ENCODE data around the gene WDR45B. TPM values are rescaled to one million over a fixed set of nuclear protein-coding genes. Genes with fewer than 3 reads are reported as not detected.

Gene WDR45B
- total and polyA plus RNA-seq, 2 experiments from 2014 or later, result 82.6 to 112 TPM

DNA sequence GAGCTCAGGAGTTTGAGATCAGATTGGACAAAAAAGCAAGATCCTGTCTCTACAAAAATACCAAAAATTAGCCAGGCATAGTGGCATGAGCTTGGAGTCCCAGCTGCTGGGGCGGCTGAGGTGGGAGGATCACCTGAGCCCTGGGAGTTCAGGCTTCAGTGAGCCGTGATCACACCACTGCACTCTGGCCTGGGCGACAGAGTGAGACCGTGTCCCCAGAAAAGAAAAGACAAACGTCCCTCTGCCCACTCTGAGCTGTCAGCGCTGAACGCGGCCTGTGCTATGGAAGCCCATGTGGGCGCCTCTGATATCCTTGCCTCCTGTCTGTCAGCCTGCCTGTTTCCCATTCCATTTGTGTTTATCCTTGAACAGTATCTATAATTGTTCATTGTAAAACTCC is 78.0 kb downstream of the WDR45B start:
- no peak overlapping the region for H2AFZ ChIP-seq
- H3K36me3 ChIP-seq (replicated peaks; ENCODE audit: insufficient read depth, low read depth), result no peaks in the 10 kb centered on the region
- WGBS (ENCODE audit: low lambda C conversion rate, missing lambda C conversion rate), result 96% methylated on average over 9 of the region's 9 CpGs
- H3K4me3 ChIP-seq, result no peak overlapping the region
- peaks cover 10% of the 10 kb centered on the region for H4K20me1 ChIP-seq (ENCODE audit: insufficient read depth, poor library complexity, severe bottlenecking)
- no peaks in the 10 kb centered on the region for H3K9me3 ChIP-seq (ENCODE audit: low read depth)
- no peak overlapping the region for H3K4me2 ChIP-seq
- no peaks in the 10 kb centered on the region for H3K27me3 ChIP-seq
- no peak for DNase-seq (ENCODE audit: low spot score)
- no peak for TF ChIP-seq EZH2phosphoT487 (IDR thresholded peaks at IDR 0.05; ENCODE audit: low read depth, severe bottlenecking, unreplicated experiment)
- TF ChIP-seq, protein P1, sequence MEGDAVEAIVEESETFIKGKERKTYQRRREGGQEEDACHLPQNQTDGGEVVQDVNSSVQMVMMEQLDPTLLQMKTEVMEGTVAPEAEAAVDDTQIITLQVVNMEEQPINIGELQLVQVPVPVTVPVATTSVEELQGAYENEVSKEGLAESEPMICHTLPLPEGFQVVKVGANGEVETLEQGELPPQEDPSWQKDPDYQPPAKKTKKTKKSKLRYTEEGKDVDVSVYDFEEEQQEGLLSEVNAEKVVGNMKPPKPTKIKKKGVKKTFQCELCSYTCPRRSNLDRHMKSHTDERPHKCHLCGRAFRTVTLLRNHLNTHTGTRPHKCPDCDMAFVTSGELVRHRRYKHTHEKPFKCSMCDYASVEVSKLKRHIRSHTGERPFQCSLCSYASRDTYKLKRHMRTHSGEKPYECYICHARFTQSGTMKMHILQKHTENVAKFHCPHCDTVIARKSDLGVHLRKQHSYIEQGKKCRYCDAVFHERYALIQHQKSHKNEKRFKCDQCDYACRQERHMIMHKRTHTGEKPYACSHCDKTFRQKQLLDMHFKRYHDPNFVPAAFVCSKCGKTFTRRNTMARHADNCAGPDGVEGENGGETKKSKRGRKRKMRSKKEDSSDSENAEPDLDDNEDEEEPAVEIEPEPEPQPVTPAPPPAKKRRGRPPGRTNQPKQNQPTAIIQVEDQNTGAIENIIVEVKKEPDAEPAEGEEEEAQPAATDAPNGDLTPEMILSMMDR (IDR thresholded peaks at IDR 0.05; ENCODE audit: poor library complexity), result no peak
- no peak for TF ChIP-seq EZH2 (IDR thresholded peaks at IDR 0.05; ENCODE audit: borderline replicate concordance)
- peaks cover 84% of the 10 kb centered on the region for H3K79me2 ChIP-seq
- no peak overlapping the region for H3K27ac ChIP-seq
- no peaks in the 10 kb centered on the region for H3K9me2 ChIP-seq (replicated peaks; ENCODE audit: insufficient read depth)
- H3K4me1 ChIP-seq (ENCODE audit: insufficient read depth), result peaks cover 33% of the 10 kb centered on the region

- H3K36me3 ChIP-seq (replicated peaks; ENCODE audit: insufficient read depth, low read depth), result no peaks in the 10 kb centered on the region
- no peak for DNase-seq (ENCODE audit: low spot score)
- H3K9me3 ChIP-seq (ENCODE audit: low read depth), result no peaks in the 10 kb centered on the region
- peaks cover 16% of the 10 kb centered on the region for H4K20me1 ChIP-seq (ENCODE audit: insufficient read depth, poor library complexity, severe bottlenecking)
- H3K79me2 ChIP-seq, result peaks cover 85% of the 10 kb centered on the region
- 98% methylated on average over 11 of the region's 11 CpGs for WGBS (ENCODE audit: low lambda C conversion rate, missing lambda C conversion rate)
- no peak overlapping the region for H2AFZ ChIP-seq
- no peak overlapping the region for H3K4me3 ChIP-seq
- H3K9me2 ChIP-seq (replicated peaks; ENCODE audit: insufficient read depth), result no peaks in the 10 kb centered on the region
- no peak overlapping the region for H3K4me2 ChIP-seq
- H3K27ac ChIP-seq, result peak overlapping the region; percentile 81
- no peaks in the 10 kb centered on the region for H3K27me3 ChIP-seq
- TF ChIP-seq EZH2 (IDR thresholded peaks at IDR 0.05; ENCODE audit: borderline replicate concordance) (no peak), EZH2phosphoT487 (IDR thresholded peaks at IDR 0.05; ENCODE audit: low read depth, severe bottlenecking, unreplicated experiment) (no peak)
- TF ChIP-seq, protein P1 (IDR thresholded peaks at IDR 0.05; ENCODE audit: poor library complexity), result no peak
- H3K4me1 ChIP-seq (ENCODE audit: insufficient read depth), result peaks cover 33% of the 10 kb centered on the region
These were observed 78.6 kb downstream of the WDR45B start for GRCh38 chr17:82569621-82570020.

DNA sequence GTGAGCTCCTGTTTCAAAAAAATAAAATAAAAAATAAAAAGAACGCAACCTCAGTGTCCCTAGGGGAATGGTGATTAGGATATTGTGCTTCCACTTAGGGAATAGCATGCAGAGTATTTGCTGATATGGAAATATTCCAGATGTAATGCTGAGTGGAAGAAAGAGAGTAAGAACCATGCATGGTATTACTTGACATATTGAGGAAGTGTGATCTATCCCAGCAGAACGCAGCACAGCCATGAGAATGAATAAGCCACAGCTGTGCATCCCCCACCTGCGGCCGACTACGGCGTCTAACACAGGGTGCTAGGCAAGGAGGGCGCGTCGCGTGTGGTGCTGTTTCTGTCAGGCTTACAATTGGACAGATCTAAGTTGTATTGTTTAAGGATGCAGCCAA is 79.2 kb downstream of the WDR45B start:
- Histone ChIP-seq H3K27ac (peak overlapping the region; percentile 81), H3K4me3 (no peak overlapping the region), H4K20me1 (ENCODE audit: insufficient read depth, poor library complexity, severe bottlenecking) (peaks cover 16% of the 10 kb centered on the region), H3K9me2 (replicated peaks; ENCODE audit: insufficient read depth) (no peaks in the 10 kb centered on the region), H3K27me3 (no peaks in the 10 kb centered on the region), H3K9me3 (ENCODE audit: low read depth) (no peaks in the 10 kb centered on the region), H2AFZ (no peak overlapping the region), H3K4me2 (peak overlapping the region; percentile 46), H3K36me3 (replicated peaks; ENCODE audit: insufficient read depth, low read depth) (no peaks in the 10 kb centered on the region), H3K79me2 (peaks cover 88% of the 10 kb centered on the region), H3K4me1 (ENCODE audit: insufficient read depth) (peaks cover 33% of the 10 kb centered on the region)
- DNase-seq (ENCODE audit: low spot score), result no peak
- WGBS (ENCODE audit: low lambda C conversion rate, missing lambda C conversion rate), result 93% methylated on average over 10 of the region's 10 CpGs
- TF ChIP-seq EZH2phosphoT487 (IDR thresholded peaks at IDR 0.05; ENCODE audit: low read depth, severe bottlenecking, unreplicated experiment), result no peak
- TF ChIP-seq, protein P1 (IDR thresholded peaks at IDR 0.05; ENCODE audit: poor library complexity), result no peak
- no peak for TF ChIP-seq EZH2 (IDR thresholded peaks at IDR 0.05; ENCODE audit: borderline replicate concordance)

DNA sequence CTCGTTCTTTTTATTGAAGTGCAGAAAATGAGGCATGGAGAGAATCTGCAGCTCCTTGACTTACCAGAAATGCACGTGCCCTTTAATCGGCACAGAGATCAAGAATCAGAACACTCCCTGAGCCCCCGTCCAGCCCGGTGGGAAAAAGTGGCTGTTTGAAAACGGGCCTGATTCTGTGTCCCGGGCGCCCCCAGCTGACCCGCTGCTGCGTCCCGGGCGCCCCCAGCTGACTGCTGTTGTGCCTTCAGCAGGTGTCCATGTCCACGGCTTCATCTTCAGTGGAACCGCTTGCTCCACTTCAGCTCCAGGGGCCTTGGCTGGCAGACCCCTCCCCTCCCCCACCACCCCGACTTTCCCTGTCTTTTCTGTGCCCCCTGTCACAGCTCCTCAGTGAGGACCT is 81.0 kb downstream of the WDR45B start:
- Histone ChIP-seq H3K4me2 (no peak overlapping the region), H3K9me3 (ENCODE audit: low read depth) (no peaks in the 10 kb centered on the region), H3K36me3 (replicated peaks; ENCODE audit: insufficient read depth, low read depth) (no peaks in the 10 kb centered on the region), H3K4me3 (no peak overlapping the region), H4K20me1 (ENCODE audit: insufficient read depth, poor library complexity, severe bottlenecking) (peaks cover 28% of the 10 kb centered on the region), H3K9me2 (replicated peaks; ENCODE audit: insufficient read depth) (no peaks in the 10 kb centered on the region), H3K4me1 (ENCODE audit: insufficient read depth) (peaks cover 35% of the 10 kb centered on the region), H2AFZ (no peak overlapping the region), H3K79me2 (peaks cover 93% of the 10 kb centered on the region), H3K27ac (peak overlapping the region; percentile 81), H3K27me3 (no peaks in the 10 kb centered on the region)
- DNase-seq (ENCODE audit: low spot score), result no peak
- TF ChIP-seq EZH2 (IDR thresholded peaks at IDR 0.05; ENCODE audit: borderline replicate concordance) (no peak), EZH2phosphoT487 (IDR thresholded peaks at IDR 0.05; ENCODE audit: low read depth, severe bottlenecking, unreplicated experiment) (no peak)
- TF ChIP-seq, protein P1 (IDR thresholded peaks at IDR 0.05; ENCODE audit: poor library complexity), result no peak
- 93% methylated on average over 15 of the region's 15 CpGs for WGBS (ENCODE audit: low lambda C conversion rate, missing lambda C conversion rate)

Data from hepatocyte (in vitro differentiated cells).